ENCODE data around the gene PPFIA1. TPM values are rescaled to one million over a fixed set of nuclear protein-coding genes. Genes with fewer than 3 reads are reported as not detected.
"Not testable (repeated sequence)": the region's sequence is repeated elsewhere in the genome, so short reads cannot be mapped to it uniquely, and the experiment has no call there.

PPFIA1 gene
- polyA plus RNA-seq, 3 donors = 44.2 to 58.5 (median 48.2) TPM

DNA sequence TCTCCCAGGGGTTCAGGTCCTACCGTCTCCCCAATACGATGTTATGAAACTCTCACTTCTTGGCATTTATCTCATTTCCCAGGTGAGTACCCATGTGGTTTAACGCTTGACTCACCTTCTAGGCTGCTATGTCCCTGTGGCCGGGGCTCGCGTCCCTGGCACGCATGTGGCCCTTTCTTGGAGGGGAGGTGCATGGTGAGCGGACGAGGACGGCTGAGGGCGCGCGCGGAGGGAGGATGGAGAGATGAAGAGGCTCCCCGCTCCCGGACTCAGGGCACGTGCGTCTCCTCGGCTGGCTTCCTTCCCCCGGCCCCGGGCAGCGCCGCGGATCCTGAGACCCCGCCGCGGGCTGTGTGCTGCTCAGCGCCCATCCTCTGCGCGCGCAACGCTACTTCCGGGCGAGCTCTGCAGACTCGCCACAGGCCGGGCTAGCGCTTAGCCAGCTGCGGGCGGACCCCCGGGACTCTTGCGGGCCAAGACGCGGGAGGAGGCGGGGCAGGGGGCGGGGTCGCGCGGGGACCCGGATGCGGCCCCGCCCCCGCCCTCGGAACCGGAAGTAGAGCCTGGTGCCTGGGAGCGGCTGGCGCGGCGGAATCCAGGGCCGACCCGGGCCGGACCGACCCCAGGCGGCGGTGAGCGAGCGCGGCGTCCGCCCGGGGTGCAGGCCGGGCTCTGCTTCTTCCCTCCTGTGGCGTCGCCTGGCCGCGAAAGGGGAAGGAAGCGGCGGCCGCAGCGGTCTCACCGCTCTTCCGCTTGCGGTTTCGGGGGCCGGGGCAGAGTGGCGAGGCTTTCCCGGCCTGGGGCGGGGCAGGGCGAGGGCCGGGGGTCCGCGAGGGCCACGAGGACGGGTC lies 127.7 kb downstream of the PPFIA1 start, which contains the start of gene CTTN:
TSS of gene CTTN (plus strand) at position 547 of the 851 bp plus-strand sequence. CDS start 8,769 bp downstream, outside the sequence.
- DNase-seq (ENCODE audit: extremely low read depth in 1 of 11, low read depth in 9 of 11, low spot score in 4 of 11) = peak; percentile 52 to 81 (median 67)

DNA sequence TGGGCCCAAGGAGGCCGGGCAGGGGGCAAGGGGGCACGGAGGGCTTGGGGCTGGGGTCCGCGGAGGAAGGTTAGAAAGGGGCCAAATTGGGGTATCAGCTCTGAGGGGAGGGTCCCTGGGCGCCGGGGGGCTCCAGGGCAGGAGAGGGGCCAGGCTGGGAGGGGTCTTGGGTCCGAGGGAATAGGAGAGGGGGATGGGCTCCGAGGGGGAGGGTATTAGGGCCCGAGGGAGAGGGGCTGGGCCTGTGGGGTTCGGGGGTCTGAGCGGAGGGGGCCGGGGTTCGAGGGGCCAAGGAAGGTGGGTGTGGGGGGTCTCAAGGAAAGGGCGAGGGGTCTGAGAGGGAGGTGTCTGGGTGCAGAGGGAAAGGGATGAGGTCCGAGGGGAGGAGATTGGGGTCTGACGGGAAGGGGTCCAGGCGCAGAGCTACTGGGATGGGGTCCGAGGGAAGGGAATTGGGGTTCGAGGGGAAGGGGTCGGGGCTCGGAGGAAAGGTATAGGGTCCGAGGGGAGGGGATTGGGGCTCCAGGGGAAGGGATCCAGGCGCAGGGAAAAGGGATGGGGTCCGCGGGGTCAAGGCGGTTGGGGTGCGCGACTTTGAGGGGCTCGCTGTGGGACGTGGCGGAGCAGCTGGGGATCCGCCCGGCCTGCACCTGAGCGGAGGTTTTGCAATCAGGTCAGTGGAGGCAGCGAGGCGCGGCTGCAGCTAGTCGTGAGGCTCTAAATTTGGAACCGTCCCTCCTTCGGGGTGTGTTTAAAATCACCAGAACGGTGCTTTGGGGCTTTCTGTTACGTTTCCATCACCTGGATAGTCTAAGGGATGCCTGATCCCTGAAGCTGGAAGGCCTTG lies 128.6 kb downstream of the PPFIA1 start:
- no peak for DNase-seq (ENCODE audit: extremely low read depth in 1 of 11, low read depth in 9 of 11, low spot score in 4 of 11)

DNA sequence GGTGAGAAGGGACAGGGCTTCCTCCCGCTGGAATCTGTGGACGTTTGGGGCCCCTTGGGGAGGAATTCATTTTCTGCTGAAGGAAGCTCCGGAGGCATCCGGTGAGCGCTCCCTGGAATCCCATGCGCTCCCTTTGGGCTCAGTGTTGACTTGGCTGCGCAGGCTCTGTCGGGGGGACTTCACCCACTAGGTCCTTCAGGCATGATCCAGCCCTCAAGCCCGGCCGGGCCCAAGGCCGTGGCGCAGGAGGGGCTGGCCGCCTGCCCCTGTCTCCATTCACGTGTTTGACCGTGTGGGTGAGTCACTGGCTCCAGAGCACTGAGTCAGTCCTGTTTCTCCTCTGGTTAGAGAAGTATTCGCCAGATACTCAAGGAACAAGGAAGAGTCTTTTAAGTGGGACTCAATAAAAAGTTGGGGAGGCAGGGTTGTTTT lies 129.2 kb downstream of the PPFIA1 start:
- DNase-seq (ENCODE audit: extremely low read depth in 1 of 11, low read depth in 9 of 11, low spot score in 4 of 11) = peak in 1 of 11 donors; percentile 45

DNA sequence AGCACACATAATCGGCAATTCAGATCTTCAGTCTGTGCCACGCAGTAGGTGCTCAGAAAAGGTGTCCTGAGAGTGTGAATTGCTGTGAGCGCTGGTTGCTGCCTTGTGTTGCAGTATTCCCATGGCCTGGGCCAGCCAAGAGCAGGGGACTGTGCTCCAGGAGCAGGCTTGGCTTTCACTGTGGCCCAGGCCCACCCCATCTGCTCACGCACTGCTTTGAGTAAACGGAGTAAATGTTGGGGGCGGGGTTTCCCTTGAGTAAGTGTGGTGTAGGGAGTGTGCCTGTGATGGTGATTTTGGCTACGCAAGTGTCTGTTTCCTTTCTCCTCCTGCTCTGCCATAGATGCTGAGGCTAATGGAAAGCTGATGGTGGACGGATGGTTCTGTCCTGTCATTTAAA lies 130.2 kb downstream of the PPFIA1 start:
- DNase-seq (ENCODE audit: extremely low read depth in 1 of 11, low read depth in 9 of 11, low spot score in 4 of 11) = no peak

DNA sequence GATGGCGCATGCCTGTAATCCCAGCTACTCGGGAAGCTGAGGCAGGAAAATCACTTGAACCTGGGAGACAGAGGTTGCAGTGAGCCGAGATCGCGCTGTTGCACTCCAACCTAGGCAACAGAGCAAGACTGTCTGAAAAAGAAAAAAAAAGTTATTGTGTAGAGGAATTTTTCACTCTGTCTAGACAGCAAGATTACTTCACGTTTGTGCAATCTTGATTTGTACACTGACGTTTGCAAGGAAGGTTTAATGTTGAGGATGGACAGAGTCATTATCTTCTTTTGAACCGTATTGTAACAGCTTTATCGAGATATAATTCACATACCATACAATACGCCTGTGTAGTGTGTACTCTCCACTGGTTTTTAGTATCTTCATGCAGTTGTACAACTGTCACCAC lies 131.5 kb downstream of the PPFIA1 start:
- no peak for DNase-seq (ENCODE audit: extremely low read depth in 1 of 11, low read depth in 9 of 11, low spot score in 4 of 11)

DNA sequence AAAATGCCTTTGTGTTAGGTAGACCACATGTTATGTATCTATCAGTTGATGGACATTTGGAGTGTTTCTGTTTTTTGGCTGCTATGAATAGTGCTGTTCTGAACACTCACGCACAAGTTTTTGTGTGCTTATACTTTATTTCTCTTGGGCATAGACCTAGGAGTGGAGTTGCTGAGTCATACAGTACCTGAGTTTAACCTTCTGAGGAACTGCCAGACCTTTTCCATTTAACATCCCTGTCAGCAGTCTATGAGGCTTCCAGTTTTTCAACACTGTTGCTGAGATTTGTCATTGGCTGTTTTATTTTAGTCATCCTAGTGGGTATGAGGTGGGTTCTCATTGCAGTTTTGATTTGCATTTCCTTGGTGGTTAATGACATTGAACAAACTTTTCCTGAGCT lies 132.2 kb downstream of the PPFIA1 start:
- DNase-seq (ENCODE audit: extremely low read depth in 1 of 11, low read depth in 9 of 11, low spot score in 4 of 11) = no peak

DNA sequence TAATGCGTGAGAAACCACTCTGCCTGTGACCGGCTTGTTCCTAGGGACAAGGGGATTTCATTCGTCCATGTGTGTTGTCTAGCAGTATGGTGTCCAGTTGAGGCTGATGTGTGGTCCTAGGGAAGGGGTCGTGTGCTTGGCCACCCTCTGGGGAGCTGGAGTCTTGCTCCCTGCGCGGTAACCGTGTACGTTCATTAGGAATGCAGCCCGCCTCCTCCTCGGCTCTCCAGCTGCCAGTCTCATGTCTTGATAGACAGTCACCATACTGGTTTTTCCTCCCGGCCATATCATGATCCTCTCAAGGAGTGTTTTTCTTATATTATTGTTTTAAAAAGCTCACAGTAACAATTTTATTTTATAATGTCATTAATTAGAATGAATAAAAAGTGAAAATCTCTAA lies 133.8 kb downstream of the PPFIA1 start:
- no peak for DNase-seq (ENCODE audit: extremely low read depth in 1 of 11, low read depth in 9 of 11, low spot score in 4 of 11)

DNA sequence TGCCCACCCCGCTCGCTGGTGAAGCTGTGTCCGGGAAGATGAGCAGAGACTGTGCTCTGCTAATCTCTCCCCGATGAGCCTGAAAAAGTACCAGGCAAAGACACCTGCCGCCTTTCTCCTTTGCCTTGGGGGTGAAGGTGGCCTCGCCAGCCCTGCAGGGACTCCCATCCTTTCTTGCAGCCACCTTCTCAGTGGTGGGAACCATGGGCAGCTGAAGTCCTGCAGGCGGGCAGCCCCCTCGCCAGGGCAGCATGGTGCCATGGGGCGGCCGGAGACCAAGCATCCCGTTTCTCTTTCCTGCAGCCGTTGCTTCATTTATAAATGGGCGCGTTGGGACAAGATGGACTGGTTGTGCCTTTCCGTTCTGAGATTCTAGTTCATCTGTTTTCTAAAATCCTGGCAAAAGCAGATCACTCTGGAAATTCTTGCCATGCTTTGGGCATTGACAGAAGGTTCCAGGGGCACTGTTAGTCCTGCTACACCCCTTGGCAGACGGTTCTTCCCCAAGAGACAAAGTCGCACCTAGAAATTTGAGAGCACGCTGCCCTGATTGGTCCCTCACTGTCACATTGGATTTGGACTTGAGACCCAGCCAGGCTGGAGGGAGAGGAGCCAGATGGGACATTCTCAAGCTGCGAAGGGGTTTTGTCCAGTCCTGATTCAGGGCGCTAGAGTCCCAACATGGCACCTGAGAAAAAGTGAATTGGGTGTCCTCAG lies 135.3 kb downstream of the PPFIA1 start:
- DNase-seq (ENCODE audit: extremely low read depth in 1 of 11, low read depth in 9 of 11, low spot score in 4 of 11) = no peak

DNA sequence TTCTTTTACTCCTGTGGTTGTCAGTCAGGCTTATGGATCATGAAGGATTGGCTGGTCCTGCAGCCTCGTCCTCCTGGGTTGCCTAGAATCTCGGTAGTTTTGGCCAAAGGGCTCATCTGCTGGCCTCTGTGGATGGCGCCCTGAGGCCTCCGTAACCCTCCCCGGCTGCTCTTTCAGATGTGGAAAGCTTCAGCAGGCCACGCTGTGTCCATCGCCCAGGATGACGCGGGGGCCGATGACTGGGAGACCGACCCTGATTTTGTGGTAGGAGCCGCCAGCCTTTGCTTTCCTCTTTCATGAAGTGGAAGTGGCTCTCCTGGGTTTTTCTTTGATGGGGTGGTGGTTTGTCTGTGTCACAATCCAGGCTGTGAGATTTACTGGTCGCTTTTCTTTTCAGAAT lies 136.6 kb downstream of the PPFIA1 start:
- DNase-seq (ENCODE audit: extremely low read depth in 1 of 11, low read depth in 9 of 11, low spot score in 4 of 11) = no peak

DNA sequence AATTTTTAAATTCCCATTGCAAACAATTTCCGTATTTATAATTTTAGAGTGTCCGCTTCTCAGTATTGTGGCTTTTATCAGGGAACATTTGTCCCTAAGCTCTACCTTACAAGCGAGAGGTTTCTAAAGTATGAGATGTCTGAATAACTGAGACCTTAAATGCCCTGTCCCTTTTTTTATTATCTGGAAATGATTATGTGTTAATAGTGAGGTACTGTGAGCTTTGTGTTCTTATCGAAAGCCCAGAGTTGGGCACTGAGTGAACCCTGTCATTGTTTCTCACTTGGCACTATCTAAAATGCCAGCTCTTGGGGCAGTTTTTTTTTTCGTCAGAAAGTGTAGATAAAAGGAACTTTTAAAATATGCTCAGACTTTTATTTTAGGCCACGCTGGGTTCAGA lies 137.3 kb downstream of the PPFIA1 start:
- DNase-seq (ENCODE audit: extremely low read depth in 1 of 11, low read depth in 9 of 11, low spot score in 4 of 11) = no peak

DNA sequence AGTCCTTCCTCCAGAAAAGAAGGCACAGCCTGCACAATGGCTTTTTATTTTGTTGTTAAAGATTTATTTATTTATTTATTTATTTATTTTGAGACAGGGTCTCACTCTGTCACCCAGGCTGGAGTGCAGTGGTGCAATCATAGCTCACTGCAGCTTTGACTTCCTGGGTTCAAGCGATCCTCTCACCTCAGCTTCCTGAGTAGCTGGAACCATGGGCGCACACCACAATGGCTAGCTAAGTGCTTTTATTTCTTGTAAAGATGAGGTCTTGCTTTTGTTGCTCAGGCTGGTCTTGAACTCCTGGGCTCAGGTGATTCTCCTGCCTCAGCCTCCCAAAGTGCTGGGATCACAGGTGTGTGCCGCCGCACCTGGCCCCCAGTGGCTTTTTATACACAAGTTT lies 137.8 kb downstream of the PPFIA1 start:
- not testable (repeated sequence) for DNase-seq (ENCODE audit: extremely low read depth in 1 of 11, low read depth in 9 of 11, low spot score in 4 of 11)

DNA sequence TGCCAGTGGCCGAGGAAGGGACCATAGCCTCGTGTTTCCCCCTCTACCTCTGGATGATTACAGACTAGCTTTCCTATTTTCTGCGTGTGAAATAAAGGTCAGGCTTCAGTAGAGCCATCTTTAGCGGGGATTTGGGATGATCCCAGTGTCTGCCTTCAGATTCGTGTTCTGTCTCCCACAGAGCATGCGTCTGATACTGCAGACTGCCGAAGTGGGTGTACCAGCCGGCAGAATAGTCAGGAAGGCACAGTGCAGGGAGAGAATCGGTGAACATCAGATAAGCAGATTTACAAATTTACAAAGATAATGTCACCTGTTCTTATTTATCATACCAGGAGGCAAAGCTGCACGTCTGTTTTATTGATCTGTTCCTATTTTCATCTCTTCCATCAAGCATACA lies 138.9 kb downstream of the PPFIA1 start:
- DNase-seq (ENCODE audit: extremely low read depth in 1 of 11, low read depth in 9 of 11, low spot score in 4 of 11) = no peak

DNA sequence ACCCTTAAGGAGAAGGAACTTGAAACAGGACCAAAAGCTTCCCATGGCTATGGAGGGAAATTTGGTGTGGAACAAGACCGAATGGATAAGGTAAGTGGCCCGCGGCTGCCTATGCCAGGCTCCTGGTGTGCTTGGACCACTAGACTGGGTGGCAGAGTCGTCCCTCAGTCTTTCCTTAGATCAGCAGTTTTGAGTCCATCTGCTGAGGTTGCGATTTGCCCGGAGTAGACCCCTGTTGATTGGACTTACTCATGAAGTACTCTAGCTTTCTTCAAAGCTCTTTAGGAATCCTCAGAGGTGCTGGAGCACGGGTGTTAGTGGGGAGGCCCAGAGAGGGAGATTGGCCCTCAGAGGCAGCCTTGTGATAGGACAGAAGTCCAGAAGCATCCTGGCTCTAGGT lies 139.4 kb downstream of the PPFIA1 start:
- DNase-seq (ENCODE audit: extremely low read depth in 1 of 11, low read depth in 9 of 11, low spot score in 4 of 11) = no peak

DNA sequence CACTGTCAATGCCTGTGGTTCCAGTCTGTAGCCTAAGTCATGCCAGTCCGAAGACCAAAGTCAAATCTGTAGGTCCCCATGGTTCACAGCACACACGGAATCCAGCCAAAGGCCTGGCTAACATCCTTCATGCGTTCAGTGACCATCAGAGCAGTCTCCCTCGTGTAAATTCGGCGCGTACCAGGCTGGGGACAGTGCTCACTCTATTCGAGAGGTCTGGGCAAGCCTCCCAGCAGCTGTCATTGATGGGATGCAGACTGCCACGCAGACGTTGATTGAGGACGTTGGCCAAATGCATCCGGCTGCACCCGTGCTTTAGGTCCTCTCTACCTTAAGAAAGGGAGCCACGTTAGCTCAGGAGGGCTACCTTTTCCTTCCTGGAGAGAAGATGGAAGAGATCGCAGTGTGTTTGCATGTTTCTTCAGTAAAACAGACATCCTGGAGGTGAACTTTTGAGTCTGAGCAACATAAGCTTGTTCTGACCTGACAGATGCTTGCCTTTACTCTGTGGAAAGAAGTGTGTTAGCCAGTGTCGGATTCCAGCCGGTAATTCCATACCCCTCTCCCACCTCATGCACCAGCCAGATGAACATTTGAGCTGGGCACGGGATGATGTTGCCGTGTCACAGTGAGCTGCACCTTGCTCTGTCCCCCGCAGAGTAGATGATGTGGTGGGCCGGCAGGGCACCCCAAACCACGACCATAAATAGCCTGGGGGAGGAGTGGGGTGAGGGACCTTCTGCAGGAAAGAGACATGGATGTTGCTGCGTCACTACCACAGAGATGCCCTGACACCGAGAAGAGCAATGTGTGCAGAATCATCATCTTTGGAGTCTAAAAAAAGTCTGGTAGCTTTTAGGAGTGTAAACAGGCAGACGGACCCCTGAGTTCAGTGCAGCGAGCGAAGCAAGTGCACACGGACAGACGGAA lies 140.1 kb downstream of the PPFIA1 start:
- peak in 1 of 11 donors; percentile 22 for DNase-seq (ENCODE audit: extremely low read depth in 1 of 11, low read depth in 9 of 11, low spot score in 4 of 11)

DNA sequence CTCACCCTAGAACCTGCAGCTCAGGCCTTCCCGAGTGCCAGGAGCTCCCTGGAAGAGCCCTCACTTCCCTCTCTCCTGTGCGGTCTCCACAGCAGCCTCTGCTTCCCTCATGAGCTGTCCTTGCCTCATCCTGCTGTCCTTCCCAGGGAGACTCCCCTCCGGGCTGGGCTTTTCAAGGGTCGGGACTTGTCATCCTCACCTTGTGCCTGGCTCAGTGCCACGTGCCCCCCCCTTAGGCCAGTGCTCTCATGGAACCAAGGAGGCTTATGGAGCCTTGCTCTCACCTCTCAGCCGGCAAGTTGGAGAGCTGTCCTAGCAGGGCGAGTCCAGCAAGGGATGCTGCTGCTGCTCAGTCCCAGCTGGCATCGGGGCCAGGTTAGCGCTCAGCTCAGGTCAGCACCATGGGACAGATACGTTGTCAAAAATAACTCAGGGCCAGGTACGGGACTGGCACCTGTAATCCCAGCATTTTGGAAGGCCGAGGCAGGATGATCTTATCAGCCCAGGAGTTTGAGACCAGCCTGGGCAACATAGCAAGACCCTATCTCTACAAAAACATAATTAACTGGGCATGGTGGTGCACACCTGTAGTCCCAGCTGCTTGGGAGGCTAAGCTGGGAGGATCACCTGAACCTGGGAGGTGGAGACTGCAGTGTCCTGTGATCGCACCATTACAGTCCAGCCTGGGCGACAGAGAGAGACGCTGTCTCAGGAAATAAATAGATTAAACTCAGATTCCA lies 141.4 kb downstream of the PPFIA1 start:
- DNase-seq (ENCODE audit: extremely low read depth in 1 of 11, low read depth in 9 of 11, low spot score in 4 of 11) = no peak

DNA sequence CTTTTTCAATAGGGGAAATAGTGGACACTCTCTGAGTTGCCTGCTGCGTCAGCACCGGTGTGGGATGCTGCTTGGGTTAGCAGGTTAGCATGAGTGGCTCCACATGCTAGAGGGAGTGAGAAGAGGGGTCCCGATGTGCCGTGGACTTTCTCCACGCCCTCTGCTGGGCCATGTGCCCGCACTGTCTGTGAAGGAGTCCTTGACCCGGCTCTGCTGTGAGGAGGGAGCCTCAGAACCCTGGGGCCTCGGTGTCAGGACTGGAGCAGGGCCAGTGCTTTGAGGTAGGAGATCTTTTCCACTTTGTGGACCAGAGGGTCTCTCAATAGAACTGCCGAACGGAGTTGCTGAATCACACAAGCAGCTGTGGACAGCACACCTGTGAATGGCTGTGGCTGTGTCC lies 142.7 kb downstream of the PPFIA1 start:
- no peak for DNase-seq (ENCODE audit: extremely low read depth in 1 of 11, low read depth in 9 of 11, low spot score in 4 of 11)

DNA sequence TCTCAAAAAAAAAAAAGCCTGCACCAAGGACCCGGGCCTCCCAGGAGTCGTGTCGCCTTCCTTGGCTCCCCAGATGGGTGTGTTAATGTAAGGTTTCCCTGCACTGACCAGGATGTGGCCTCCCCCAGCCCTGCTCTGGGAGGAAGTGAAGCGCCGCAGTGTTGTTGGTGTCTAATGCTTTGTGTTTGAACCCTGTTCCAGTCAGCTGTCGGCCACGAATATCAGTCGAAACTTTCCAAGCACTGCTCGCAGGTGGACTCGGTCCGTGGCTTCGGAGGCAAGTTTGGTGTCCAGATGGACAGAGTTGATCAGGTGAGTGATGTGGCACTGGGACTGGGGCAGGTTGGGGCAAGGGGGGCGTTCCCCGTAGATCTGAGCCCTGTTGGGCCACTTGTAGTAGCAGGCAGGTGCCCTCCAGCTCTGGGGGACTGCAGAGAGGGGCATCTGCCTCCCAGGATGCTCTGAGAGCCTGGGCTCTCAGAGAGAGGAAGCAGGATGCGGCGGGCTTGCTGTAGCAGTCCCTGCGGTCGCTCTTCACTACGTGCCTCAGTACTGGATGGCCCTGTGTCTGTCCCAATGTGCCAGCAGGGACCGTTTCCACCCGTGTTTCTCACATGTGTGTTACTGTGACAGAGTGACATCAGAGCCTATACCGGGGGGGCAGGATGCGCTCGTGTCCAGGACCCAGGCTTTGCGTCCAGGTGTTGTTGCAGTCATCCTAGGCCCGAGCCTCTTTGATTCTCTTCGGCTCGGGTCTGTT lies 144.0 kb downstream of the PPFIA1 start:
- no peak for DNase-seq (ENCODE audit: extremely low read depth in 1 of 11, low read depth in 9 of 11, low spot score in 4 of 11)
